ENCODE results near the gene FERMT2. TPM values are rescaled to one million over a fixed set of nuclear protein-coding genes. Genes with fewer than 3 reads are reported as not detected.

FERMT2 gene
- total and polyA plus RNA-seq, 2 experiments from 2014 or later: 108 to 148 TPM

DNA sequence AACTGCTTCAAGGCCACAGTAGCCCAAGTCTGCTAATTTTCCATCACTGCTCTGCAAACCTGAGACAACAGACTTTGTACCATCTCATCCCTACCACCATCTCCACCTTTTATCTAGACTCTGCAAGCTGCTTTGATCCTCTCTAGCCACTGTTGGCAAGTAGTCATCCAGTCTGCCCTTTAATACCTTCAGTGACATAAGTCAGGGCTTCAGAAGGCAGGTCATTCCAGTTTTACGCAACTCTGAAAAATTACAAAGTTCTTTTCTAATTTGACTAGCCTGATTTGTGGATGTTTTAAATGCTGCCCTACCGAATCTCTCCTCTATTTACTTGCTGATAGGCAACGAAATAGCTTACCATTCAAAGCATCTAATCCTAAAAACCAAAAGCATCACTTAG is 2.8 kb downstream of the FERMT2 start:
- peaks cover 24% of the 10 kb centered on the region for H3K4me1 ChIP-seq (ENCODE audit: insufficient read depth)
- no peak overlapping the region for H2AFZ ChIP-seq
- H3K4me1 Mint-ChIP-seq: peaks cover 41% of the 10 kb centered on the region
- H3F3A ChIP-seq (replicated peaks; ENCODE audit: low read depth): no peaks in the 10 kb centered on the region; the same call in 1 of the 2 replicates
- ATAC-seq (no peak), DNase-seq (ENCODE audit: low spot score) (no peak)
- H3K4me2 ChIP-seq: peak overlapping the region; percentile 77
- no peaks in the 10 kb centered on the region for H3K27me3 ChIP-seq (ENCODE audit: insufficient read depth)
- no peaks in the 10 kb centered on the region; the same call in 1 of the 2 replicates for H3K36me3 ChIP-seq (ENCODE audit: insufficient read depth)
- no peaks in the 10 kb centered on the region; the same call in 2 of the 3 replicates for H3K9me3 Mint-ChIP-seq
- H3K4me3 ChIP-seq: peak overlapping the region; percentile 88; the same call in 1 of the 2 replicates
- H4K20me1 ChIP-seq (replicated peaks; ENCODE audit: insufficient read depth): no peaks in the 10 kb centered on the region
- peaks cover 40% of the 10 kb centered on the region for H3K36me3 Mint-ChIP-seq (ENCODE audit: low read depth)
- no peak overlapping the region for H3K27ac ChIP-seq (ENCODE audit: low read depth)
- TF ChIP-seq POLR2AphosphoS5 (IDR thresholded peaks at IDR 0.05; ENCODE audit: low read depth): no peak
- TF ChIP-seq STAT1 (IDR thresholded peaks at IDR 0.05; ENCODE audit: unreplicated experiment): no peak
- TF ChIP-seq, protein P1, sequence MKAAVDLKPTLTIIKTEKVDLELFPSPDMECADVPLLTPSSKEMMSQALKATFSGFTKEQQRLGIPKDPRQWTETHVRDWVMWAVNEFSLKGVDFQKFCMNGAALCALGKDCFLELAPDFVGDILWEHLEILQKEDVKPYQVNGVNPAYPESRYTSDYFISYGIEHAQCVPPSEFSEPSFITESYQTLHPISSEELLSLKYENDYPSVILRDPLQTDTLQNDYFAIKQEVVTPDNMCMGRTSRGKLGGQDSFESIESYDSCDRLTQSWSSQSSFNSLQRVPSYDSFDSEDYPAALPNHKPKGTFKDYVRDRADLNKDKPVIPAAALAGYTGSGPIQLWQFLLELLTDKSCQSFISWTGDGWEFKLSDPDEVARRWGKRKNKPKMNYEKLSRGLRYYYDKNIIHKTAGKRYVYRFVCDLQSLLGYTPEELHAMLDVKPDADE (IDR thresholded peaks at IDR 0.05): no peak
- no peak for TF ChIP-seq ZNF114 (CRISPR knock-in tag; IDR thresholded peaks at IDR 0.05)
- TF ChIP-seq, protein P2, sequence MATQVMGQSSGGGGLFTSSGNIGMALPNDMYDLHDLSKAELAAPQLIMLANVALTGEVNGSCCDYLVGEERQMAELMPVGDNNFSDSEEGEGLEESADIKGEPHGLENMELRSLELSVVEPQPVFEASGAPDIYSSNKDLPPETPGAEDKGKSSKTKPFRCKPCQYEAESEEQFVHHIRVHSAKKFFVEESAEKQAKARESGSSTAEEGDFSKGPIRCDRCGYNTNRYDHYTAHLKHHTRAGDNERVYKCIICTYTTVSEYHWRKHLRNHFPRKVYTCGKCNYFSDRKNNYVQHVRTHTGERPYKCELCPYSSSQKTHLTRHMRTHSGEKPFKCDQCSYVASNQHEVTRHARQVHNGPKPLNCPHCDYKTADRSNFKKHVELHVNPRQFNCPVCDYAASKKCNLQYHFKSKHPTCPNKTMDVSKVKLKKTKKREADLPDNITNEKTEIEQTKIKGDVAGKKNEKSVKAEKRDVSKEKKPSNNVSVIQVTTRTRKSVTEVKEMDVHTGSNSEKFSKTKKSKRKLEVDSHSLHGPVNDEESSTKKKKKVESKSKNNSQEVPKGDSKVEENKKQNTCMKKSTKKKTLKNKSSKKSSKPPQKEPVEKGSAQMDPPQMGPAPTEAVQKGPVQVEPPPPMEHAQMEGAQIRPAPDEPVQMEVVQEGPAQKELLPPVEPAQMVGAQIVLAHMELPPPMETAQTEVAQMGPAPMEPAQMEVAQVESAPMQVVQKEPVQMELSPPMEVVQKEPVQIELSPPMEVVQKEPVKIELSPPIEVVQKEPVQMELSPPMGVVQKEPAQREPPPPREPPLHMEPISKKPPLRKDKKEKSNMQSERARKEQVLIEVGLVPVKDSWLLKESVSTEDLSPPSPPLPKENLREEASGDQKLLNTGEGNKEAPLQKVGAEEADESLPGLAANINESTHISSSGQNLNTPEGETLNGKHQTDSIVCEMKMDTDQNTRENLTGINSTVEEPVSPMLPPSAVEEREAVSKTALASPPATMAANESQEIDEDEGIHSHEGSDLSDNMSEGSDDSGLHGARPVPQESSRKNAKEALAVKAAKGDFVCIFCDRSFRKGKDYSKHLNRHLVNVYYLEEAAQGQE (IDR thresholded peaks at IDR 0.05; ENCODE audit: unreplicated experiment): no peak
- no peak for TF ChIP-seq NANOG (IDR thresholded peaks at IDR 0.05; ENCODE audit: borderline replicate concordance)
- no peak for TF ChIP-seq EZH2phosphoT487 (IDR thresholded peaks at IDR 0.05; ENCODE audit: unreplicated experiment)
- TF ChIP-seq, protein P3, sequence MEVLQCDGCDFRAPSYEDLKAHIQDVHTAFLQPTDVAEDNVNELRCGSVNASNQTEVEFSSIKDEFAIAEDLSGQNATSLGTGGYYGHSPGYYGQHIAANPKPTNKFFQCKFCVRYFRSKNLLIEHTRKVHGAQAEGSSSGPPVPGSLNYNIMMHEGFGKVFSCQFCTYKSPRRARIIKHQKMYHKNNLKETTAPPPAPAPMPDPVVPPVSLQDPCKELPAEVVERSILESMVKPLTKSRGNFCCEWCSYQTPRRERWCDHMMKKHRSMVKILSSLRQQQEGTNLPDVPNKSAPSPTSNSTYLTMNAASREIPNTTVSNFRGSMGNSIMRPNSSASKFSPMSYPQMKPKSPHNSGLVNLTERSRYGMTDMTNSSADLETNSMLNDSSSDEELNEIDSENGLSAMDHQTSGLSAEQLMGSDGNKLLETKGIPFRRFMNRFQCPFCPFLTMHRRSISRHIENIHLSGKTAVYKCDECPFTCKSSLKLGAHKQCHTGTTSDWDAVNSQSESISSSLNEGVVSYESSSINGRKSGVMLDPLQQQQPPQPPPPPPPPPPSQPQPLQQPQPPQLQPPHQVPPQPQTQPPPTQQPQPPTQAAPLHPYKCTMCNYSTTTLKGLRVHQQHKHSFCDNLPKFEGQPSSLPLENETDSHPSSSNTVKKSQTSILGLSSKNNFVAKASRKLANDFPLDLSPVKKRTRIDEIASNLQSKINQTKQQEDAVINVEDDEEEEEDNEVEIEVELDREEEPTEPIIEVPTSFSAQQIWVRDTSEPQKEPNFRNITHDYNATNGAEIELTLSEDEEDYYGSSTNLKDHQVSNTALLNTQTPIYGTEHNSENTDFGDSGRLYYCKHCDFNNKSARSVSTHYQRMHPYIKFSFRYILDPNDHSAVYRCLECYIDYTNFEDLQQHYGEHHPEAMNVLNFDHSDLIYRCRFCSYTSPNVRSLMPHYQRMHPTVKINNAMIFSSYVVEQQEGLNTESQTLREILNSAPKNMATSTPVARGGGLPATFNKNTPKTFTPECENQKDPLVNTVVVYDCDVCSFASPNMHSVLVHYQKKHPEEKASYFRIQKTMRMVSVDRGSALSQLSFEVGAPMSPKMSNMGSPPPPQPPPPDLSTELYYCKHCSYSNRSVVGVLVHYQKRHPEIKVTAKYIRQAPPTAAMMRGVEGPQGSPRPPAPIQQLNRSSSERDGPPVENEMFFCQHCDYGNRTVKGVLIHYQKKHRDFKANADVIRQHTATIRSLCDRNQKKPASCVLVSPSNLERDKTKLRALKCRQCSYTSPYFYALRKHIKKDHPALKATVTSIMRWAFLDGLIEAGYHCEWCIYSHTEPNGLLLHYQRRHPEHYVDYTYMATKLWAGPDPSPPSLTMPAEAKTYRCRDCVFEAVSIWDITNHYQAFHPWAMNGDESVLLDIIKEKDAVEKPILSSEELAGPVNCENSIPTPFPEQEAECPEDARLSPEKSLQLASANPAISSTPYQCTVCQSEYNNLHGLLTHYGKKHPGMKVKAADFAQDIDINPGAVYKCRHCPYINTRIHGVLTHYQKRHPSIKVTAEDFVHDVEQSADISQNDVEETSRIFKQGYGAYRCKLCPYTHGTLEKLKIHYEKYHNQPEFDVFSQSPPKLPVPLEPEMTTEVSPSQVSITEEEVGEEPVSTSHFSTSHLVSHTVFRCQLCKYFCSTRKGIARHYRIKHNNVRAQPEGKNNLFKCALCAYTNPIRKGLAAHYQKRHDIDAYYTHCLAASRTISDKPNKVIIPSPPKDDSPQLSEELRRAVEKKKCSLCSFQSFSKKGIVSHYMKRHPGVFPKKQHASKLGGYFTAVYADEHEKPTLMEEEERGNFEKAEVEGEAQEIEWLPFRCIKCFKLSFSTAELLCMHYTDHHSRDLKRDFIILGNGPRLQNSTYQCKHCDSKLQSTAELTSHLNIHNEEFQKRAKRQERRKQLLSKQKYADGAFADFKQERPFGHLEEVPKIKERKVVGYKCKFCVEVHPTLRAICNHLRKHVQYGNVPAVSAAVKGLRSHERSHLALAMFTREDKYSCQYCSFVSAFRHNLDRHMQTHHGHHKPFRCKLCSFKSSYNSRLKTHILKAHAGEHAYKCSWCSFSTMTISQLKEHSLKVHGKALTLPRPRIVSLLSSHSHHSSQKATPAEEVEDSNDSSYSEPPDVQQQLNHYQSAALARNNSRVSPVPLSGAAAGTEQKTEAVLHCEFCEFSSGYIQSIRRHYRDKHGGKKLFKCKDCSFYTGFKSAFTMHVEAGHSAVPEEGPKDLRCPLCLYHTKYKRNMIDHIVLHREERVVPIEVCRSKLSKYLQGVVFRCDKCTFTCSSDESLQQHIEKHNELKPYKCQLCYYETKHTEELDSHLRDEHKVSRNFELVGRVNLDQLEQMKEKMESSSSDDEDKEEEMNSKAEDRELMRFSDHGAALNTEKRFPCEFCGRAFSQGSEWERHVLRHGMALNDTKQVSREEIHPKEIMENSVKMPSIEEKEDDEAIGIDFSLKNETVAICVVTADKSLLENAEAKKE (CRISPR knock-in tag; IDR thresholded peaks at IDR 0.05): no peak
- no peaks in the 10 kb centered on the region for H3K9me2 ChIP-seq (ENCODE audit: insufficient read depth)
- peaks cover 8% of the 10 kb centered on the region for H3K27me3 Mint-ChIP-seq (ENCODE audit: insufficient read depth, low read depth, poor library complexity)
- peak overlapping the region; percentile 22; the same call in 2 of the 3 replicates for H3K4me3 Mint-ChIP-seq
- H3K79me2 ChIP-seq (replicated peaks; ENCODE audit: insufficient read depth): peaks cover 75% of the 10 kb centered on the region
- no peak overlapping the region for H3K27ac Mint-ChIP-seq

Data from GM23338 (cell line).